Suprapubic skin (tissue), 4 donors: ENCODE measurements around the gene FSTL4.
"Not testable (repeated sequence)": the region's sequence is repeated elsewhere in the genome, so short reads cannot be mapped to it uniquely, and the experiment has no call there.

Experiments
- CTCF ChIP-seq, 2 donors: fragments of 200-600 bp in 1 of 2; fragments of 450-650 bp in 1 of 2; sonication (generic) in 1 of 2; IDR thresholded peaks; one replicate each; pipeline ENCODE4 v1.5.1; 2016 to 2019; ENCODE audit warnings: antibody characterized with exemption in 2 of 2, mild to moderate bottlenecking in 1 of 2, moderate library complexity in 1 of 2
- EP300 ChIP-seq: sonication (generic); formaldehyde crosslinking; IDR thresholded peaks from one replicate; pipeline ENCODE4 v1.6.1; 2017; ENCODE audit warnings: antibody characterized with exemption
- POLR2AphosphoS5 ChIP-seq, 3 donors: sonication (generic); formaldehyde crosslinking; IDR thresholded peaks; one replicate each; pipeline ENCODE4 v1.6.1; 2017; ENCODE audit warnings: antibody characterized with exemption in 3 of 3

GRCh38 chr5:133170756-133171387 lies 441.5 kb downstream of the FSTL4 start:
- TF ChIP-seq CTCF (IDR thresholded peaks at IDR 0.05); POLR2AphosphoS5 (IDR thresholded peaks at IDR 0.05); EP300: not testable (repeated sequence)
